ENCODE measurements around the gene FOXJ2.

GRCh38 chr12:8032242-8033152, at the start of gene FOXJ2:
- TF ChIP-seq CTCF (IDR thresholded peaks at IDR 0.05) = no peak
- no peak for TF ChIP-seq POLR2A (IDR thresholded peaks at IDR 0.05)
